PC-3 (cell line): ENCODE measurements around the gene ZNF407.

ENCODE experiments used
- EZH2 ChIP-seq: fragments of 300-600 bp; sonication (generic); IDR thresholded peaks from one replicate; pipeline ENCODE4 v1.6.1; 2017; ENCODE audit warnings: antibody characterized with exemption, mild to moderate bottlenecking, low read length; ENCODE audit not compliant: unreplicated experiment
- EZH2phosphoT487 ChIP-seq: fragments of 300-600 bp; sonication (generic); IDR thresholded peaks from 2 replicates; pipeline ENCODE4 v1.6.1; 2018; ENCODE audit warnings: mild to moderate bottlenecking, antibody characterized with exemption, low read length, borderline replicate concordance
- TF ChIP-seq, protein P1 (sequence below): fragments of 300-600 bp; sonication (generic); conservative IDR thresholded peaks from 2 replicates; pipeline ENCODE4 v1.5.1; 2017; ENCODE audit warnings: antibody characterized with exemption, low read depth, mild to moderate bottlenecking, low read length

DNA sequence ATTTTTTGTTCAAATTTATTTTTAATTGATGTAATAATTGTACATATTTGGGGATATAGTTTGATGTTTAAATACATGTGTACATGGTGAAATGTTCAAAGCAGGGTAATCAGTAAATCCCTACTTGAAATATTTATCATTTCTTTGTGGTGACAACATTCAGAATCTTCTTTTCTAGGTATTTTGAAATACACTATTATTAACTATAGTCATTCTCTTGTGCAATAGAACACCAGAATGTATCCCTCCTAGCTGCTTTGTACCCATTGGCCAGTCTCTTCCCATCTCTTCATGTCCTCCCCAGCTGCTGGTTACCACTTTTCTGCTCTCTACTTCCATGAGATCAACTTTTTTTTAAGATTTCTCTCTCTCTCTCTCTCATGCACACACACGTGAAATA, 126.5 kb downstream of the ZNF407 start:
- TF ChIP-seq, protein P1, sequence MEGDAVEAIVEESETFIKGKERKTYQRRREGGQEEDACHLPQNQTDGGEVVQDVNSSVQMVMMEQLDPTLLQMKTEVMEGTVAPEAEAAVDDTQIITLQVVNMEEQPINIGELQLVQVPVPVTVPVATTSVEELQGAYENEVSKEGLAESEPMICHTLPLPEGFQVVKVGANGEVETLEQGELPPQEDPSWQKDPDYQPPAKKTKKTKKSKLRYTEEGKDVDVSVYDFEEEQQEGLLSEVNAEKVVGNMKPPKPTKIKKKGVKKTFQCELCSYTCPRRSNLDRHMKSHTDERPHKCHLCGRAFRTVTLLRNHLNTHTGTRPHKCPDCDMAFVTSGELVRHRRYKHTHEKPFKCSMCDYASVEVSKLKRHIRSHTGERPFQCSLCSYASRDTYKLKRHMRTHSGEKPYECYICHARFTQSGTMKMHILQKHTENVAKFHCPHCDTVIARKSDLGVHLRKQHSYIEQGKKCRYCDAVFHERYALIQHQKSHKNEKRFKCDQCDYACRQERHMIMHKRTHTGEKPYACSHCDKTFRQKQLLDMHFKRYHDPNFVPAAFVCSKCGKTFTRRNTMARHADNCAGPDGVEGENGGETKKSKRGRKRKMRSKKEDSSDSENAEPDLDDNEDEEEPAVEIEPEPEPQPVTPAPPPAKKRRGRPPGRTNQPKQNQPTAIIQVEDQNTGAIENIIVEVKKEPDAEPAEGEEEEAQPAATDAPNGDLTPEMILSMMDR: no peak
- TF ChIP-seq EZH2phosphoT487: no peak
- TF ChIP-seq EZH2: no peak
